ENCODE measurements around the gene GRAMD2A.
"Not testable (repeated sequence)": the region's sequence is repeated elsewhere in the genome, so short reads cannot be mapped to it uniquely, and the experiment has no call there.

The GRAMD2A gene

DNA sequence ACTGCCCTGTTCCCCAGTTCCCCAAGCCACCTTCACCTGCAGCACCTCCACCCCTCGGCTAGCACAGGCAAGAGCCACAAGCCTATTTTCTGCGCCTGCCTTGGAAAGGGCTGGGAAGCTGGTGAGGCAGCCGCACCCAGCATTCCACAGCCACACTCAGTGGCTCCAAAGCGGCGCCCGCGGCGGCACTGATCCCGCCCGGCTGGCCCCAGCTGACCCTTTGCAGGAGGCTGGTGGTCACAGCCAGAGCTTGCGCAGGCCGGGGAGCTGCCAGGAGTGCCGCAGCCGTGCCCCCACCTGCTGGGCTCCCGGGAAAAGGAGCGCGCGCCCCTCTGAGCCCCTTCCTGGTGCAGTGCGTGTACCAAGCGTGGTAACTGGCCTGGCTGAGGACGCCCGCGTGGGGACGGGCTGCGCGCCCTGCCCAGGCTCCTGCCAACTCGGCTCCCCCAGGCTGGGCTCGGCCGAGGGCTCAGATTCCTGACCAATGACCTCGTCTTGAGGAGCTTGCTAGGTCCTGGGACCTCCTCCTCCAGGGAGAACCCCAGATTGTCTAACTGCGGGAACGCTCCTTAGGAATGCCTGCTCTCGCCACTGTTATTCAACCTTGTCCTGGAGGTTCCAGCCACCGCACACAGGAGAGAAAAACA, 13.3 kb downstream of the GRAMD2A start:
- DNase-seq (ENCODE audit: low spot score) = no peak

DNA sequence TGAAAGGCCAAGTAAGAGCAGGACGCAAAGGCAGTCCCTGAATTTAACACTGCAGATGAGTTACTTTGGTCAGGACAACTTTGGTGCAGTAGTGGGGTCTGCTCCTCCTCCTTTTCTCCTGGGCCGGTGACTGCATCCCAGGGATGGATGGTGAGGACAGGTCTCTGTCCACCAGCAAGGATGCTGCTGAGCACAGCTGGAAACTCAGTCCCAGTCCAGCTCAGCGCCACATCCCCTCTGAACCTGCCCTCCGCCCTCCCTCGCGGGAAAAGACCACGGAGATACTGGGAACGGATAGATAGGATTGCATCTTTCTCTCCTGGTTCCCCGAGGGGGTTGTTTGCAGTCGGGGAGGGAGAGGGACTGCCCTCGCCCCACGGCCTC, 13.8 kb downstream of the GRAMD2A start:
- no peak for DNase-seq (ENCODE audit: low spot score)

DNA sequence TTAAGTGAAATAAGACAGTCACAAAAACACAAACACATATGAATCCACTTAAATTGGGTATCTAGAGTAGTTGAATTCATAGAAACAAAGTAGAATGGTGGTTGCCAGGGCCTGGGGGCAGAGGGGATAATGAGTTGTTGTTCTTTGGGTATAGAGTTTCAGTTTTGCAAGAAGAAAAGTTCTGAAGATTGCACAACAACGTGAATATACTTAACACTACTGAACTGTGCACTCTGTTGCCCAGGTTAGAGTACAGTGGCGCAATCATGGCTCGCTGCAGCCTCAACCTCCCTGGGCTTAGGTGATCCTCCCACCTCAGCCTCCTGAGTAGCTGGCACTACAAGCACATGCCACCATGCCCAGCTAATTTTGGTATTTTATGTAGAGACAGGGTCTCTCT, 14.9 kb downstream of the GRAMD2A start:
- no peak for DNase-seq (ENCODE audit: low spot score)

DNA sequence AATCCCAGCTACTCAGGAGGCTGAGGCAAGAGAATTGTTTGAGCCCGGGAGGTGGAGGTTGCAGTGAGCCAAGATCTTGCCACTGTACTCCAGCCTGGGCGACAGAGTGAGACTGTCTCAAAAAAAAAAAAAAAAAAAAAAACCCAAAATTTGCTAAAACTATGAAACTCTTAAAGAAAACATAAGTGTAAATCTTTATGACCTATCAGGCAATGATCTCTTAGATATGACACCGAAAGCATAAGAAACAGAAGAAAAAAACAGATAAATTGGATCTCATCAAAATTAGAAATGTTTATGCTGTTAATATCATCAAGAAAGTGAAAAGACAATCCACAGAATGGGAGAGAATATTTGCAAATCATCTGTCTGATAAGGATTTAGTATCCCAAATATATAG, 15.3 kb downstream of the GRAMD2A start:
- DNase-seq (ENCODE audit: low spot score) = no peak

DNA sequence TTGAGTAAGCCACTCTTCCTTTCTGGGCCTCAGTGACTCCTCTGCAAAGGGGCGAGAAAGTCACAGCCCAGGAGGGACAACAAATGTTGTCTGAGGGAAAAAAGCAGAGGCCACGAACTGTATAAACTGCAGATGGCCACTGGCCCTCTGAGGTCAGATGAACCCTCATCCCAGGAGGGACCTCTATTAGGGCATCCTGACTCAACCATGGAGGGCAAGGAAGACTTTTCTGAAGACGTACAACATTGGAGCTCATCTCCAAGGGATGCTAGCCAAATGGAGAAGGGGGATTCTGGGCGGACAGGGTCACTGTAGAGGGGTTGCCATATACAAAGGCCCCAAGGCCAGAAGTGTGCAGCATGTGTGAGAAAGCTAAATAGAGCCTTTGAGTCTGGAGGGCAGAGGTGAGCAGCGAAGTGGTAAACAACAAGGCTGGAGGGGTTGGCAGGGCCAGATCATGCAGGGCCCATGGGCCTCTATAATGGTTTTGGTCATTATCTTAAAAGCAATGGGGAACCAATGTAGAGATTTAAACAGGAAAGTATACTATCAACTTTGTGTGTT, 16.7 kb downstream of the GRAMD2A start:
- DNase-seq (ENCODE audit: low spot score) = no peak

DNA sequence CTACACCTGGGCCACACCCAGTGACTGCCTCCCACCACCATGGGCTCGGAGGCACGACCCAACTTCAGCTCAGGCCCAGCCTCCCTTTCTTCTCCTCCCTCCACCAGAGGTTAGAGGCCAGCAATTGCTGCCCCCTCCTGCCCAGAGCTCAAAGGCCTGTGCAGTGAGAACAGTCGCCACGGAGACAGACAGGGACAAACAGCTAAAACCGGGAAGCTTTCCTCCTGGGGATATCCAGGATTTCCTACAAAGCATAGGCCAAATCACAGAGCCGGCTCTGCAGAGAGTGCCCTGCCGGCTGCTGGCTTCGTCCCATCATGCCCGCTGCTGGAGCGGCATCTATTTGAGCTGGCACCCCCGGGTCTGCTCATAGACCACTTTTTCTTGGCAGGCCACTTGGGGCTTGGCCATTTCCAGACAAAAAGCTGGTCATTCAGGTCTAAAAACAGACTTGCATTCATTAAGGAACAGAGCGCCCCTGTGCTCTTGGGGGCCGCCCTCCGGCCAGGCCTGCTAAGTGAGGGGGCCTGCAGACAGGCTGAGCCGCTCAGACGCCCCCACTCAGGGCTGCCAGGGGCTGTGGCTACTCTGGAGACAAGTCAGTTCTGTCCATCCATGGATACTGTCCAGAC, 17.5 kb downstream of the GRAMD2A start:
- DNase-seq (ENCODE audit: low spot score) = no peak

DNA sequence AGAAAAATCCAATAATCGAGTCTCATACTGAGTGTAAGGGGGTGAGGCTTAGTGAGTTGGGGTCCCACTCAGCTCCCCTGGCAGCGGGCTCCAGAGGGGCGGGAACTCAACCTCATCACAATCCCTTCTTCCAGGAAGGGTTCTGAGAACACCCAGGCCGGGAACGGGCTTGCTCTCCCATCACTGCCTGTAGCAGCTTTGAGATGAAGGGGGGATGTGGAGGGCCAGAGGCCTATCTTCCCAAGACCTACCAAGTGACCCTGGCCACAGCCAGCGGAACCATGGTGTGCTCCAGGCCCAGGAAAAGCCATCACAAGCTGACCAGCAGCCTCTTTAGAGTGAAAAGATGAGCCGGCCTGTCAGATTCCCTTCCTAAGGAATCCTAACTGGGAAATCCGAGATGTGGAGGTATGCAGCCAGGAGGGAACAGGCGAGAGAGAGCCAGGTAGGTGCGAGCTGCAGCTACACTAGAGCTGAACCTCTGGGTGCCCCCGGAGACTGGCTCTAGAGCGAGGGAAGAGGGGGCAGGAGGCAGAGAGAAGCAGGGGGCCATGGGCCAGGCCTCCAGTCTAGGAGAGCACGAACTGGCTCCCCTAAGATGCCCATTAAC, 18.5 kb downstream of the GRAMD2A start:
- DNase-seq (ENCODE audit: low spot score) = no peak

DNA sequence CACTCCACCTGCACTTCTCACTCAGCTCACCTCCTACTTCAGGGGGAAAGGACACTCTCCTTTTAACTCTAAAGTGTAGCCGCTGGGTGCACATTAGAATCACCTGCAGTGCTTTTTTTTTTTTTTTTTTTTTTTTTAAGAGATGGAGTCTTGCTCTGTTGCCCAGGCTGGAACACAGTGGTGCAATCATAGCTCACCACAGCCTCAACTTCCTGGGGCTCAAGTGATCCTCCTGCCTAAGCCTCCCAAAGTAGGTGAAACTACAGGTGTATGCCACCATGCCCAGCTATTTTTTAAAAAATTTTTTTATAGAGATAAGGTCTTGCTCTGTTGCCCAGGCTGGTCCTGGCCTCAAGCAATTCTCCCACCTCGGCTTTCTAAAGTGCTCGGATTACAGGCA, 20.8 kb downstream of the GRAMD2A start:
- DNase-seq (ENCODE audit: low spot score) = no peak

DNA sequence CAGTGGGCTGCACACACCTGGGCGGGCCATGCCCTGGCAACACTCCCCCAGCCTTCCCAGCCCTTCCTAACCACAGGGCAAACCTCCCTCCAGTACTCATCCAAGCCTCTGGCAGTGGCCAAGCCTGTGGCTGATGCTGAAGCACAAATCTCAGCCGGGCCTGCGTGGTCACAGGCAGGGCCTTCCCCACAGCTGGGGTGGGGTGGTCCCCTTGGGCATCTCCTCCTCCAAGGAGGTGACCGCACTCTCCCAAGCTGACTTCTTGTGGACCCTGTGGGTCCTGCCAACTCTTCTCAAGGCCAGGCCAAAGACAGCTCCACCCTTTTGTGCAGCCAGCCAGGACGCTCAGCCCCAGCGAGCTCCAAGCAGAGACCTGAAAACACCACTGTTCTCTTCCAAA, 21.4 kb downstream of the GRAMD2A start:
- no peak for DNase-seq (ENCODE audit: low spot score)

DNA sequence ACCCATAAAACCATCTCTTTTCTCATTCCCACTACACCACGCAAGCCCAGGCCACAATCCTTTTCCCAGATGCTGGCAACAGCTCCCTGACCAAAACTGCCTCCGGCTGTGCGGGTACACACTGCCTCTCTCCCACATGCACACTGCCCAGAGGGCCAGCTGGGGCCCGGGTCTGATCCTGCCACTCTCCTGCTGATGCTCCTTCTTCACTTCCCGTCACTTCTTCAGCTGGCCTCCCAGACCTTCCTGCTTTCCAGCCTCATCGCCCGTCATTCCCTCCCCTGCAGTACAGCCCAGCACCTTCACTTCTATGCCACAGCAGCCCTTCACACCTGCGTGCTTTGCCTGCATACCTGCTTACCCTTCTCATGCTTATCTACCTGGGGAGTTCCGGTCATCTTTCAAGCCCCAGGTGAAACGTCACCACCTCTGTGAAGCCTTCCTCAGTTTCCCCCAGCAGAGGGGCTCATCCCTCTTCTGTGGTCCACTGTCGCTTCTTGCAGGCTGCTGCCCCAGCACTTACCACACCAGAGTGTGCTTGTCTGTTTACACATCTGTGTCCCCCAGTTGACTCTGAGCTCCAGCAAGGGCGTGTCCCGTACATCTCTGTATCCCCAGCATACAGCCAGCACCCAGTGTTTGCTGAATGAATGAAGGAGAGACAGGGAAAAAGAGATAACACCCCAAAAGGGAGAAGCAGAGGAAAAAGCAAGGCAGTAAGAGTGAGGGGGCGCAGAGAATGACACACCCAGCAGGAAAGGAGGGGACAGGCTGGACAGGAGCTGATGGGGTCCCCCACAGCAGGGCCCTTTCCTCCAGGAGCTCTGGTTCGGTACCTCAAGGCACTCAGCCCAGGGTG, 22.2 kb downstream of the GRAMD2A start:
- DNase-seq (ENCODE audit: low spot score) = no peak

DNA sequence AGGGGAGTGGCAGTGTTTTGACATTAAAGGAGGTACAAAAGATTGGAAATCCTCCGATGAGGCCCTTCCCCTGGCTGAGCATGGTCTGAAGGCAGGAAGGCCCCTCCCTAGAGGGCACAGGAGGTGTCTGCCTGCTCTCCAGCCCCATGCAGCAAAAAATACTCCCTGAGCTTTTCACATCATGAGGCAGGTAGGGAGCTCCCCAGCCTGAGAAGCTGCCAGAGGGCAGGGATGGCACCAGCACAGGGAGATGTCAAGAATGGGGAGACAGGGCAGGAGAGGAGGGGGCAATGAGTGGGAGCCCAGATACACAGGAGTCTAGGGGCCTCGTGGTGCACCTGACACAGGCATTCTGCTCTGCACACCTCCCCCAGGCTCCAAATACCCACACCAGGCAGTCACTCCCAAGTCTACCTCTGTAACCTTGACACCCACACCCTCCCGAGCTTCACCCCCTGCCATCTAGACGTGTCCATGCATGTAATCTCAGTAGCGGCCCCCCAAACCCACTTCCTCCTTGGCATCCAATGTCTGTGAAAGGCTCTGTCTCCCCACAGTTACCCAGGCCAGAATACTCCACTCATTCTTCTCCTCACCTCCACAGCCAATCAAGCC, 22.9 kb downstream of the GRAMD2A start:
- no peak for DNase-seq (ENCODE audit: low spot score)

DNA sequence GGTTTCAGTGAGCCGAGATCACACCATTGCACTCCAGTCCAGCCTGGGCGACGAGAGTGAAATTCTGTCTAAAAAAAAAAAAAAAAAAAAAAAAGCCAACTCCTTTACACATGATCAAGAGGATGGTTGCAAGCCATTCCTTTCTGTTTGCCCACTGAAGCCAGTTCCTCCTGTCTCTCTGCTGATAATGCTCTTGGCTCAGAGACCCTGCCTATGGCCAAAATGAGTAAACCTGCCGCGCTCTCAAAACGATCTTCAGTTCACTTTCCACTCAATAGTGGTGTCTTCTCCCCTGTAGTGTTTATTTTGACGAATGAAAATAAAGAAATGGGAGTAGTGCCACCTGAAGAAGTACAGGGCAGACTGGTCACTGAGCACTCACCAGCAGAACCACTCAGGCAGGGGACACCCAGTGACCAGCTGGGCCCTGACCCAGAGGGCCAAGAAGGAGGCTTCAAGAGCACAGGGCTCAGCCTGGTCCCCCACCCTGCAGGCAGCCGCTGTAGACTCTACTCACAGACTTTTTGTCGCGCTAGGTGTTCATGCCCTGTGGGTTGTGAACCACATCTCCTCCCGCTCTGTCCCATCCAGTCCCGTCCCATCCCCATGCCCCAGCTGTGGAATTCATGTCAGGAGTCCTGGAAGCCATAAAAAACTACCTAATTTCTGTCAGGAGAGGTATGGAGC, 23.6 kb downstream of the GRAMD2A start:
- DNase-seq (ENCODE audit: low spot score) = no peak

DNA sequence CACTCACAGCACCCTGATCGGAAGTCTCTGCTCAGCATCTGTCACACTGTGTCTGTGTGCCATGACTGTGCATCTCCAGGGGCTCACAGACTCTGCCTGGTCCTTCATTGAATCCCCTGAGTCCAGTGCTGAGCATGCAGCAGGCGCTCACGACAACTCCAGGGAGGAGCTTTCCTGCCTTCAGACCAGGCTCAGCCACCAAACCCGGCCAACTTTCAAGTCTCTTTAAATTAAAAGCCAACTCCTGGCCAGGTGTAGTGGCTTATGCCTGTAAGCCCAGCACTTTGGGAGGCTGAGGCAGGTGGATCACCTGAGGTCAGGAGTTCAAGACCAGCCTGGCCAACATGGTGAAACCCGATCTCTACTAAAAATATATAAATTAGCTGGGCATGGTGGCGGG, 24.2 kb downstream of the GRAMD2A start:
- no peak for DNase-seq (ENCODE audit: low spot score)

DNA sequence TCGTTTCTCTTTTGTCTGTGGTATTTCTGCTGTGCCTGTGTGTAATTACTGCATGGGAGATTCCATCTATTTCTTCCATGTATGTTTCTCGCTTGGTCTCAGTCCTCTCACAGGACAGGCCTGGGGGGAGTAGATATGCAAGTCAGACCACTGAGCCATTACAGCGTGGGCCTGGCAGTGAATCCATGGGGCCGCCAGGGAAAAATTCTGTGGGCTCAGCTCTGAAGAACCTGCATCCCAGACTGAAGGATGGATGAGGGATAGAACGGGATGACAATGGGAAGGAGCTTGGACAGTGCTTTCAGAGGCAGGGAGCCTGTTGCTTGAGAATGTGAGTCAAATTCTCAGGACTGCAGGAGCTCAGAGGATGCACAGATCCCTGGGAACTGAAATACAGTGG, 24.8 kb downstream of the GRAMD2A start:
- DNase-seq (ENCODE audit: low spot score) = no peak

DNA sequence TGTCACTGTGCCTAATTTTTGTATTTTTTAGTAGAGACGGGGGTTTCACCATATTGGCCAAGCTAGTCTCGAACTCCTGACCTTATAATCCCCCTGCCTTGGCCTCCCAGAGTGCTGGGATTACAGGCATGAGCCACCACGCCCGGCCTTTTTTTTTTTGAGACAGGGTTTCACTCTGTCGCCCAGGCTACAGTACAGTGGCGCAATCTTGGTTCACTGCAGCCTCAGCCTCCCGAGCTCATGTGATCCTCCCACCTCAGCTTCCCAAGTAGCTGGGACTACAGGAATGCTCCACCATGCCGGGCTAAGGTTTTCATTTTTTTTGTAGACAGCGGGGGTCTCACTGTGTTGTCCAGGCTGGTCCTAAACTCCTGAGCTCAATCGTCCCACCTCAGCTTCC, 25.6 kb downstream of the GRAMD2A start:
- not testable (repeated sequence) for DNase-seq (ENCODE audit: low spot score)

DNA sequence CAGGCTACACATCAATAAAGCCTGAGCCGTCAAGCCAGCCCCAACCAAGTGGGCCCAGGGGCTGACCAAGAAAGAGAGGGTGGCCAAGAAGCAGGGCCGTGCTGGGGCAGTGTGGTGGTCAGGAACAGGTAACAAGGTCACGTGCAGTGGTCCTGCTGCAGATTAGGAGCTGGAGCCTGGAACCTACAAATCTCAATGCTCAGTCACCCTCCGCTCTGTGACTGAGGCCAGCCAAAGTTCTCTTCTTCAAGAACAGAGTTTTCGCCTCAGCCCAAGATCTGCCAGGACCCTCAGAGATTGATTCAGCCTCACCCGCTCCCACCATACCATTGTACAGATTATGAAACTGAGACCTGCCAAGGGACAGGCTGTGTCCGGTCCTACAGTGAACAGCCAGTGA, 26.9 kb downstream of the GRAMD2A start:
- DNase-seq (ENCODE audit: low spot score) = no peak

DNA sequence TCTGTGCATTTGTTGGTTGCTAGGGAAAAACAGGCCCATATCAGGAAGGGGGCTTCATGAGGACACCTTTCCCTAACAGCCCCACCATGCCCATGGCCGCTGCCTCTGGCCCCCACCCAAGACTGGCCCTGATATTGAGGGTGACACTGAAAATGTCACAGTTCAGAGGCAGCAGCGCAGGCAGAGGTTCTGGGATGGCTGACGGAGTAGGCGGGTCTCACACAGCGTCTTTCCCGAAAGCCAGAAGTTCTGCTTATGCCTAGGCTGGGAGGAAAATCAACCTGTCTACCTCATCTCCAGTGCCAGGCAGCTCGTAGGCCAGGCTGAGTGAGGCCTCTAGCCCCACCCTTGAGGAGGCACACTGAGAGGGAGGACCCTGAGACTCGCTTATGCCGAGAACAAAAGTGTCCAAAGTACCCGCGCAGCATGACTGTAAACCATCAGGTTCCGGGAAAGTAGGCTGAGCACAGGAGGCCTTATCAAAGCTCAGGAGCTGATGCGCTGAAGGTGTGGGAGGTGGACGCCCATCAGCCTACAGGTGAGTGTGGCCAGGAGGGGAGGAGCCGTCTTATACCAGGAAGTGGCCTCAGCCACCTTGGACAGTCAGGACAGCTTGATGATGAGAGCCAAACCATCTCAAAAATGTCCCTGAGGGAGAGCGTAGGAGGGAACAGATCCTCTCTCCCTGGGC, 27.5 kb downstream of the GRAMD2A start:
- DNase-seq (ENCODE audit: low spot score) = no peak

DNA sequence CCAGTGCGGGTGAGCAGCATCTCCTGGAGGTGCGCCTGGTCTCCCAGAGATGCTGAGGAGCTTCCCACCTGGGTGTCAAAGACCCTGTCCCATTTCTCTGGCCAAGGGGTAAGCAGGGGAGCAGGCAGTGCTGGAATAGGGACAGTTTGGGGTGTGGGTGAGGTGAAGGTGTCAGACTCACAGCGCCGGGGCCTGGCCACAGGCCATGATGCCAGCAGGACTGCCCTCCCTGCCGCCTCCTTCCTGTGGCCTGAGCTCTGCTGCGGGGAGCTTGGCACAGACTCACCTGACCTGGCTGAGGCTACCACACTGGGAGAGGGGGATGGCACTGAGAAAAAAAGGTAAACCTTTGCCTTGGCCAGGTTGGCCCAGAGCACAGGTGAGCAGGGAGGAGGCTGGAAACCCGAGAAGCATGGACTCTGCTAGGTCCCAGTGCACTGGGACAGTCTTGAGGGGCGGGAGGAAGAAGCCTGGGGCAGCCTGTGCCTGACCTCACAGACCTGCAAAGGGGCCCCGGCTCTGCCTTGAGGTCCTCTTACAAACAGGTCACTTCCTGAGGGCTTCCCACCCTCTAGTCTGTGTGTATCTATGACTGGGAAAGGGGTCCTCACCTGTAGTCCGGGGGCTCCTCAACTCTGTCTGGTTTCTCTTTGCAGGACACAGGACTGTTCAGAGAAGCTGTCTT, 28.2 kb downstream of the GRAMD2A start:
- DNase-seq (ENCODE audit: low spot score) = no peak

DNA sequence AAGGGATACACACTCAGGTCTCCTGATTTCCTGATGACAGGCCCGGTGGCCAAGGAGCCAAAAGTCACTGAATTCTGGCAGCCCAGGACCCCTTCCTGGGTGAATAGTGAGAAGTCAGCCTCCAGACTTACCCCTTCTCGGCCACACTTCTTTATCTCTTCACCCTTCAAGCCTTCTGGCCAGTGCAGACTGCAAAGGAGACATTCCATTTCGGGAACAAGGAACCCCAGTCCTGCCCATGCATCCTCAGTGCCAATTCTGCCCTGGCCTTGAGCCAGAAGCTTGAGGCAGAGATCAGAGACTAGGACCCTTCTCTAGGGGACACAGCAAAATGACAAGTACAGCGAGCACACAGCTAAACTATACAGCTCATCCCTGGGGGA, 28.8 kb downstream of the GRAMD2A start:
- no peak for DNase-seq (ENCODE audit: low spot score)

DNA sequence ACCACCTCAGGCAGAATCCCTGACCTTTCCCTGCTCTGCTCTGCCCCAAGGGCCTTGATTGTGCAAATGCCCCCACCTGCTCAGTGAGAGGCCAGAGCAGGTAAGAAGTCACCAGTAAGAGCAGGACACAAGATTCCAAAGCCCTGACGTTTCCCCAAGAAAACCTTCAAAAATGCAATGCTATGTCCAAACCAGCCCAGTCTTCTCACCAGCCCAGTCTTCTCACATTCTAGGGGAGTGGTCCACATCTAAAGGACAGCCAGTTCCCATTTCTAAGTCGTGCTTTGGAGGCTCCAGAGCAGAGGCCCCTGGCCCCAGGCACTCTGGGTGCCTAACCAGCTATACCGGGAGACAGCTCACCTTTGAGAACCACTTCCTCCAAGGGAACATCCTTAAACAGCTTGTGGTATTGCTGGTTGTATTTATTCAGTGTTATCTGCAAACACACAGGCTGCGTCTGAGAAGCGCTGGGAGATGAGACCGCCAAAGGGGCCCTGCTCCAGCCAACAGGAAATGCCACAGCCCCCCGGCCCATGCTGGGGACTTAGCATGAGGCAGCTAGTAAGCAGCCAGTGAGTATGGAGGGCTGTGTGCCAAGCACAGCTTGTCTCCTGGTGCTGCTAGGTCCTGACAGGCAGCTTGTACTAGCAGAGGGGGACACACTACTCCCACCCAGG, 29.3 kb downstream of the GRAMD2A start:
- no peak for DNase-seq (ENCODE audit: low spot score)

All from NAMALWA (cell line).